Mucosa of descending colon (tissue), 3 donors: Measurements from ENCODE around the gene UNC13B. TPM values are rescaled to one million over a fixed set of nuclear protein-coding genes. Genes with fewer than 3 reads are reported as not detected.
A peak's percentile ranks its signal among the peaks of the same experiment; 100 is the strongest.

Experiments
- ATAC-seq: fragments of 200-7000 bp; cut with Tn5 transposase; one replicate; pipeline ENCODE4 v1.9.1; 2020; ENCODE audit warnings: mild to moderate bottlenecking, moderate library complexity
- DNase-seq, 3 donors: peaks; one replicate each; pipeline ENCODE4 v3.0.0-alpha.2; 2020
- H3K36me3 ChIP-seq: fragments of 200-600 bp; one replicate; pipeline ENCODE4 v1.8.0; 2021; ENCODE audit warnings: low read depth, mild to moderate bottlenecking
- H3K4me1 ChIP-seq: fragments of 200-600 bp; one replicate; pipeline ENCODE4 v1.8.0; 2021; ENCODE audit warnings: low read depth, mild to moderate bottlenecking
- H3K4me3 ChIP-seq: fragments of 200-600 bp; one replicate; pipeline ENCODE4 v1.8.0; 2021; ENCODE audit warnings: mild to moderate bottlenecking
- H3K9me3 ChIP-seq: fragments of 200-600 bp; one replicate; pipeline ENCODE4 v1.8.0; 2021; ENCODE audit warnings: mild to moderate bottlenecking
- intact Hi-C, 2 donors: fragments of 100-400 bp; cut with DNase I in 1 of 2; cut with micrococcal nuclease in 1 of 2; formaldehyde crosslinking; loops; one replicate each; pipeline versions ENCODE4 v1.11.0 to v1.11.1; 2022; cut with DNase I, micrococcal nuclease
- total RNA-seq, 3 donors: library from RNA; stranded (reverse); fragmentation: NEBNext Ultra II Directional in 2 of 3; extraction: Animal tissue kit (Norgen Biotek cat#: 25700) in 2 of 3; gene quantifications; one replicate each; pipeline versions ENCODE4 v1.2.1 to v1.2.4, GENCODE V29; 2021 to 2023
- TF ChIP-seq, protein P1 (sequence below): fragments of 200-600 bp; IDR thresholded peaks from one replicate; pipeline ENCODE4 v1.8.0; 2022; ENCODE audit warnings: antibody characterized with exemption, mild to moderate bottlenecking
- donor health status: DM: no; HTN: no; CAD: no; lungs with moderate emphysema.
- donor health status: DM: no; HTN: no; CAD: no.
- donor health status: DM: no; HTN: yes; CAD: no.

Gene UNC13B
- total RNA-seq, 3 donors from 2014 or later, result 42.9 to 68.2 (median 50.9) TPM

DNA sequence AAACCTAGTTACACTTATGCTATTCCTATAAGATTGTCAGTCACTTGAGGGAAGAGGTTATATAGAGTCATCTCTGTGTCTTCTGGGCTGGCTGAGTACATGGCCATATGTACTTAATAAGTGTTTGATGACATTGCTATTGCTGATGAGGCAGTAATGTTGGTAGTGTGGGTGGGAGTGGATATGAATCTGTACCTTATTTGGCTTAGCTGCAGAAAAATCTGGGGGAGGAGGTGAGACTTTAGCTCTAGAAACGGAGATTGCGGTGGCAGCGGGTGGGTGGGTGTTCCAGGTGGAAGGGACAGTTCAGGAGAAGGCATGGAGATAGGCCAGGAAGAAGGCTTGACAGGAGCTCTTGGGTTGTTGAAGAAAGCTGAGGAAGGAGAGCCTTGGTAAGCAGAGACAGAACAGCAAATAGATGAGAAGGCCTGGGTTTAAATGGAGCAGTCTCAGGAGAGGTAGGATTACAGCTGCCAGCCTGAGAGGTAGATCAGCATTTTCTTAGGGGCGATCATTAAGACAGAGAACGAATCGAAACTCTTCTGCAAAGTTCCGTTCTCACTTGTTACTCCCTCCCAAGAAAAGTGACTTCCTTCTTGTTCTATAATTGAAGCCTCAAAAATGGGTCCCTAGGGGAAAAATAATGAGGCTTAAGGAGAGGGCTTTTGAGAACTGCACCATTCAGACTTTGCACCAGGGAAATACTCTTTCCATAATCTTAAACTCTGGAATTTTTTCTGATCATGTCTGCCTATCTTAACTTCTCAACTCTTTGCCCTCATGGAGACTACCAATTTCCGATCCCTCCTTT lies 160.5 kb downstream of the UNC13B start:
- DNase-seq, result no peak
- H3K4me1 ChIP-seq, result no peaks in the 10 kb centered on the region

DNA sequence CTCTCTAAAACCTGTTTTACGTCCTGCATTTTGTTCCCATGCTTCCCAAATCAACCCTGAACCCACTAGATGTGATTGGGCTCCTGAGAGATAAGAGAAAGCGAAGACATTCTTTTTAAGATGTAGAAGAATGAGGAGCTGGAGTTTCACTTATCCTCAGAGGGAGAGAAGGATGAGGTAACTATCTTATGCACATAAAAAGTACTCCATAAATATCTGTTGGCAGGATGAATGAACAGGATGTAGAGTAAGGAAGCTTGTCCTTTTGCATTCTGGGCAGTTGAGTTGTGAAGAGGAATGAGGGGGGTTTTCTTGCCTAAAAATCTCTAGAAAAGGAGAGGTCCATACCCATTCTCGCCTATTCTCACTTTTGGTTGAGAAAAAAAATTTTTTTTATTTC lies 163.2 kb downstream of the UNC13B start:
- no peak overlapping the region for H3K4me3 ChIP-seq
- H3K36me3 ChIP-seq, result no peaks in the 10 kb centered on the region
- DNase-seq (no peak), ATAC-seq (no peak)
- H3K4me1 ChIP-seq, result no peaks in the 10 kb centered on the region
- intact Hi-C loops, result no loop called here
- H3K9me3 ChIP-seq, result no peaks in the 10 kb centered on the region
- TF ChIP-seq, protein P1, sequence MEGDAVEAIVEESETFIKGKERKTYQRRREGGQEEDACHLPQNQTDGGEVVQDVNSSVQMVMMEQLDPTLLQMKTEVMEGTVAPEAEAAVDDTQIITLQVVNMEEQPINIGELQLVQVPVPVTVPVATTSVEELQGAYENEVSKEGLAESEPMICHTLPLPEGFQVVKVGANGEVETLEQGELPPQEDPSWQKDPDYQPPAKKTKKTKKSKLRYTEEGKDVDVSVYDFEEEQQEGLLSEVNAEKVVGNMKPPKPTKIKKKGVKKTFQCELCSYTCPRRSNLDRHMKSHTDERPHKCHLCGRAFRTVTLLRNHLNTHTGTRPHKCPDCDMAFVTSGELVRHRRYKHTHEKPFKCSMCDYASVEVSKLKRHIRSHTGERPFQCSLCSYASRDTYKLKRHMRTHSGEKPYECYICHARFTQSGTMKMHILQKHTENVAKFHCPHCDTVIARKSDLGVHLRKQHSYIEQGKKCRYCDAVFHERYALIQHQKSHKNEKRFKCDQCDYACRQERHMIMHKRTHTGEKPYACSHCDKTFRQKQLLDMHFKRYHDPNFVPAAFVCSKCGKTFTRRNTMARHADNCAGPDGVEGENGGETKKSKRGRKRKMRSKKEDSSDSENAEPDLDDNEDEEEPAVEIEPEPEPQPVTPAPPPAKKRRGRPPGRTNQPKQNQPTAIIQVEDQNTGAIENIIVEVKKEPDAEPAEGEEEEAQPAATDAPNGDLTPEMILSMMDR, result no peak

More for the DNA sequence above, 160.5 kb downstream of the UNC13B start:
- intact Hi-C loops, result no loop called here
- TF ChIP-seq, protein P1, result no peak
- Histone ChIP-seq H3K4me3 (no peak overlapping the region), H3K36me3 (no peaks in the 10 kb centered on the region), H3K9me3 (no peaks in the 10 kb centered on the region)
- no peak for ATAC-seq

DNA sequence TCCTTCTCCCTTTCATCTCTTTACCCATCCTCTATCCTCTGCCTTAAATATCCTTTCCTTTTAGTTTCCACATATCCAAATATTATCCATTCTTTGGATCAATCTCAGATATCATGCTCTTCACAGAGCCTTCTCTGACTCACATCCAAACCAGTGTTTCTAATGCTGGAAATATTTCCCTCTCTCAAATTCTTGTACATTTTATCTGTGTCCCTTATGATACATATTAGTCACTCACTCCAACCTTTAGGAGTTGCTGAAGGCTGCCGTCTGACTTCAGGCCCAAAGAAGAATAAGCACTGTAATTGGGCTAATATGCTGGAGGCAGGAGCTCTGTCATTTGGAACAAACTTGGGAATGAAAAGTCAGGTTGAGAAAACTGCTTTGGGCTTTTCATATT lies 171.7 kb downstream of the UNC13B start:
- no peaks in the 10 kb centered on the region for H3K4me1 ChIP-seq
- H3K9me3 ChIP-seq, result no peaks in the 10 kb centered on the region
- DNase-seq, result no peak
- no peak for ATAC-seq
- TF ChIP-seq, protein P1, result no peak
- intact Hi-C loops, result no loop called here
- no peaks in the 10 kb centered on the region for H3K36me3 ChIP-seq
- H3K4me3 ChIP-seq, result no peak overlapping the region

DNA sequence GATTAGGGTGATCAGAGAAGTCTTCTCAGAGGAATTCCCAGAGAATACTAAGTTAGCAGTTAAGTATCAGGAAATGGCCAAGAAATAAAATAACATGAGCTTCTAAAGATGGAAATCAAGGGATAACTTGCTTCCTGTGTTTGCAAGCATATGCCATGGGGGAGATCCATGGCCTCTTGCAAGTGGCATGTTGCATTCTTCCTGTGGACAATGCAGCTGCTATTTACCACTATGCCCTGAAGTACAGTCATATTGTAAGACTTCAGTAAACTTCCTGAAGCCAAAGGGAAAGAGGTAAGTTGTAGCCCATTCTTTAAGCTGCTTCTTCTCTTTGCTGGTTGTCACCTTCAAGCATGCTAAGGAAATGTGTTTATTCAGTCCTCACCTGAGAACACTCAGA lies 173.4 kb downstream of the UNC13B start:
- Histone ChIP-seq H3K36me3 (no peaks in the 10 kb centered on the region), H3K4me3 (no peak overlapping the region), H3K4me1 (no peaks in the 10 kb centered on the region), H3K9me3 (no peaks in the 10 kb centered on the region)
- TF ChIP-seq, protein P1, result no peak
- intact Hi-C loops, result no loop called here
- no peak for ATAC-seq
- DNase-seq, result no peak

DNA sequence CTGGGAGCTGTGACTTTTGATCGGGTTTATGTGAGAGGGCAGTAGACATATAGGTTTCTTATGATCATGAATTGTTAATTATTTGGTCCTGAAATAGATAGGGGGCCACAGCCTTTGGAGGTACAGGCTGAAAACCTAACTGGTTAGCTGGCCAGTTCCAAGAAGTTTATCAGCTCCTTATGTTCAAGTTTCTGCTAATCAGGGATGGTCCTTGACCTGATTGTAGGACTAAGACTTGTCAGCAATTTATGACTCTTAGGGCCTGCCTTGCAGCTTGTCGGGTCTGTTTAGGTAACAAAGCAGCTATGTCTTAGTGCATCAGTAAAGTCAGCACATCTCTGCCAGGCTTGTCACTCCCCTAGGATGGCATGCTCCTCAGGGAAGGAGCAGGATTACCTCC lies 176.3 kb downstream of the UNC13B start:
- Histone ChIP-seq H3K36me3 (no peaks in the 10 kb centered on the region), H3K4me3 (no peak overlapping the region), H3K4me1 (no peaks in the 10 kb centered on the region), H3K9me3 (no peaks in the 10 kb centered on the region)
- TF ChIP-seq, protein P1, result no peak
- DNase-seq (no peak), ATAC-seq (peak; percentile 17)
- intact Hi-C loops, result no loop called here
